BJ (cell line): ENCODE measurements around the gene PSMC4. TPM values are rescaled to one million over a fixed set of nuclear protein-coding genes. Genes with fewer than 3 reads are reported as not detected.

Experiments
- CTCF ChIA-PET: fragments of 350-600 bp; formaldehyde crosslinking; extraction: SDS; loops from one replicate; lab custom pipeline; 2021; ENCODE audit warnings: antibody characterized with exemption, inconsistent platforms; lab: Yijun Ruan, JAX
- POLR2A ChIA-PET: fragments of 300-600 bp; sonication (Branson Sonifier 250); formaldehyde crosslinking; extraction: SDS; loops from one replicate; lab custom pipeline; 2021; ENCODE audit warnings: antibody characterized with exemption; lab: Charles Lee
- DNase-seq: peaks from one replicate; pipeline ENCODE4 v3.0.0-alpha.2; 2011; ENCODE audit warnings: low read depth
- H3K27me3 ChIP-seq: 2 replicates; pipeline ENCODE4 v1.6.0; 2011; ENCODE audit warnings: low read length; ENCODE audit not compliant: control insufficient read depth, insufficient read depth
- H3K36me3 ChIP-seq: 2 replicates; pipeline ENCODE4 v1.5.1; 2011; ENCODE audit warnings: low read length; ENCODE audit not compliant: control insufficient read depth, insufficient read depth
- H3K4me3 ChIP-seq: 2 replicates; pipeline ENCODE4 v1.5.1; 2011; ENCODE audit warnings: low read depth, mild to moderate bottlenecking, control low read depth, low read length
- CTCF ChIP-seq: IDR thresholded peaks from 2 replicates; pipeline ENCODE4 v1.5.1; 2011; ENCODE audit warnings: low read depth, mild to moderate bottlenecking, control low read depth, inconsistent platforms, low read length, moderate library complexity; ENCODE audit not compliant: insufficient read depth
- polyA plus RNA-seq: library from polyadenylated mRNA; depleted of rRNA; stranded (reverse); fragments of >200 nt; gene quantifications from 2 replicates; pipeline ENCODE4 v1.2.3, GENCODE V29; 2011

PSMC4 gene
- polyA plus RNA-seq, 1 experiment: 105 TPM

GRCh38 chr19:39967561-39967960, 3.4 kb upstream of the PSMC4 start:
- POLR2A ChIA-PET: no interaction called here

GRCh38 chr19:39968789-39969188, 2.2 kb upstream of the PSMC4 start:
- POLR2A ChIA-PET: no interaction called here
- DNase-seq: no peak
- peaks cover 5% of the 10 kb centered on the region; the same call in 1 of the 2 replicates for H3K36me3 ChIP-seq
- TF ChIP-seq CTCF: no peak
- no peak overlapping the region for H3K4me3 ChIP-seq
- no peaks in the 10 kb centered on the region for H3K27me3 ChIP-seq
- CTCF ChIA-PET: interaction anchor here (0.6 to 1.3 kb wide), 2 partner anchors 176 to 465 kb away, joined by 3 to 6 read pairs; no protein-coding TSS in a partner anchor

More at GRCh38 chr19:39967561-39967960, 3.4 kb upstream of the PSMC4 start:
- H3K4me3 ChIP-seq: no peak overlapping the region
- CTCF ChIA-PET: no interaction called here
- H3K27me3 ChIP-seq: no peaks in the 10 kb centered on the region
- DNase-seq: no peak
- no peak for TF ChIP-seq CTCF
- H3K36me3 ChIP-seq: peaks cover 3% of the 10 kb centered on the region; the same call in 1 of the 2 replicates

GRCh38 chr19:39969266-39969665, 1.7 kb upstream of the PSMC4 start:
- POLR2A ChIA-PET: no interaction called here
- TF ChIP-seq CTCF: no peak

GRCh38 chr19:39969681-39970424, 1.1 kb upstream of the PSMC4 start:
- no peak for DNase-seq
- ChIA-PET CTCF (interaction anchor here (0.8 to 2.7 kb wide), 7 partner anchors 9 to 177 kb away, joined by 3 to 20 read pairs (median 5); no protein-coding TSS in a partner anchor), POLR2A (no interaction called here)
- no peak for TF ChIP-seq CTCF
- H3K4me3 ChIP-seq: peak overlapping the region; percentile 93
- no peaks in the 10 kb centered on the region for H3K27me3 ChIP-seq
- H3K36me3 ChIP-seq: peaks cover 14% of the 10 kb centered on the region

More at GRCh38 chr19:39969266-39969665, 1.7 kb upstream of the PSMC4 start:
- no peak for DNase-seq
- CTCF ChIA-PET: interaction anchor here (1.3 kb wide), 1 partner anchor 176 kb away, joined by 6 read pairs; no protein-coding TSS in a partner anchor
- Histone ChIP-seq H3K4me3 (no peak overlapping the region), H3K27me3 (no peaks in the 10 kb centered on the region), H3K36me3 (peaks cover 9% of the 10 kb centered on the region)

GRCh38 chr19:39970425-39970674, 615 bp upstream of the PSMC4 start:
- peak overlapping the region; percentile 93 for H3K4me3 ChIP-seq
- TF ChIP-seq CTCF: no peak
- DNase-seq: no peak
- no peaks in the 10 kb centered on the region for H3K27me3 ChIP-seq
- ChIA-PET CTCF (interaction anchor here (0.8 to 2.7 kb wide), 7 partner anchors 10 to 178 kb away, joined by 3 to 20 read pairs (median 4); no protein-coding TSS in a partner anchor), POLR2A (interaction anchor here (0.5 to 1.0 kb wide), 3 partner anchors 15 to 130 kb away, joined by 4 to 5 read pairs (median 4); no protein-coding TSS in a partner anchor)
- H3K36me3 ChIP-seq: peaks cover 14% of the 10 kb centered on the region
